ENCODE results near the gene RPP21. TPM values are rescaled to one million over a fixed set of nuclear protein-coding genes. Genes with fewer than 3 reads are reported as not detected.

RPP21 gene
- total and polyA plus RNA-seq, 2 donors (not counting 1 experiment from before 2014, with no cell fraction given), result 48.1 to 114 TPM

DNA sequence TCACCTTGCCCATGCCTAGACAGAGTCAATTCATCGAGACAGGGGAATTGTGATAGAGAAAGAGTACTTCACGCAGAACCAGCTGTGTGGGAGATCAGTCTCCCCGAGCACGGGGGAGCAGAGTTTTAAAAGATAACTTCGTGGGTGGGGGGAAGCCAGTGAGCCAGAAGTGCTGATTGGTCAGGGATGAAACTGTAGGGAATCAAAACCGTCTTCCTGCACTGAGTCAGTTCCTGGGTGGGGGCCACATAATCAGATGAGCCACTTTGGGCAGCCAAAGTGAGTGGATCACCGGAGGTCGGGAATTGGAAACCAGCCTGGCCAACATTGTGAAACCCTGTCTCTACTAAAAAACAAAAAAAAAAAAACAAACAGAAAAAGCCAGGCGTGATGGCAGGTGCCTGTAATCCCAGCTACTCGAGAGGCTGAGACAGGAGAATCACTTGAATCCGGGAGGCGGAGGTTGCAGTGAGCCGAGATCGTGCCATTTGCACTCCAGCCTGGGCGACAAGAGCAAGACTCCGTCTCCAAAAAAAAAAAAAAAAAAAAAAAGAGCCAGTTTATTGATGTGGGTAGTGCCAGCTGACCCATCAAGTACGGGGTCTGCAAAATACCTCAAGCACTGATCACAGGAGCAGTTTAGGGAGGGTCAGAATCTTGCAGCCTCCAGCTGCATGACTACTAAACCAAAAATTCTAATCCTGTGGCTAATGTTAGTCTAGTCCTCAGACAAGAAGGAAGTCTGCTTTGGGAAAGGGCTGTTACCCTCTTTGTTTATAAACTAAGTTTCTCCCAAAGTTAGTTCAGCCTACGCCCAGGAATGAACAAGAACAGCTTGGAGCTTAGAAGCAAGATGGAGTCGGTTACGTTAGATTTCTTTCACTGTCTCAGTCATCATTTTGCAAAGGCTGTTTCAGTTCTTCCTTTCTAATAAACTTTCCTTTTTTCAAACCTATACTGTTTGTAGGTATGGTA, 22.1 kb upstream of the RPP21 start:
- no peaks in the 10 kb centered on the region for H3K9me3 Mint-ChIP-seq (ENCODE audit: insufficient read depth)
- no peak overlapping the region for H3K27ac Mint-ChIP-seq
- Histone ChIP-seq H3K4me2 (replicated peaks; ENCODE audit: low read depth, low read length, poor library complexity, severe bottlenecking) (no peak overlapping the region), H3K4me3 (ENCODE audit: control extremely low read depth in 1 of 5, extremely low read depth in 1 of 5, insufficient read depth in 1 of 5, low read depth in 2 of 5, low read length in 4 of 5) (no peak overlapping the region), H2AFZ (ENCODE audit: insufficient read depth, low read depth, low read length, poor library complexity, severe bottlenecking) (no peak overlapping the region), H3K79me2 (ENCODE audit: control insufficient read depth, insufficient read depth, low read length) (peaks cover 88% of the 10 kb centered on the region), H4K20me1 (ENCODE audit: control insufficient read depth, insufficient read depth, low read length, poor library complexity, severe bottlenecking) (peaks cover 59% of the 10 kb centered on the region), H3K4me1 (ENCODE audit: control insufficient read depth in 2 of 2, insufficient read depth in 2 of 2, low read length in 2 of 2) (peaks cover 31 to 36% of the 10 kb centered on the region in 2 donors), H3K27ac (ENCODE audit: low read length in 2 of 2) (no peak overlapping the region), H3K9me3 (ENCODE audit: control extremely low read depth in 1 of 3, control insufficient read depth in 2 of 3, insufficient read depth in 1 of 3, low read length in 2 of 3) (no peaks in the 10 kb centered on the region), H3K27me3 (replicated peaks in 1 of 4; ENCODE audit: control extremely low read depth in 1 of 4, control insufficient read depth in 3 of 4, insufficient read depth in 4 of 4, low read length in 3 of 4) (no peaks in the 10 kb centered on the region), H3K36me3 (replicated peaks in 1 of 2; ENCODE audit: control extremely low read depth in 1 of 2, control insufficient read depth in 1 of 2, extremely low read depth in 1 of 2, insufficient read depth in 2 of 2, low read length in 1 of 2) (no peaks in the 10 kb centered on the region), H3K9ac (ENCODE audit: low read length) (no peak overlapping the region)
- ChIA-PET POLR2A (no interaction called here), CTCF (no interaction called here)
- H3K27me3 Mint-ChIP-seq, result no peaks in the 10 kb centered on the region
- TF ChIP-seq, protein P1, sequence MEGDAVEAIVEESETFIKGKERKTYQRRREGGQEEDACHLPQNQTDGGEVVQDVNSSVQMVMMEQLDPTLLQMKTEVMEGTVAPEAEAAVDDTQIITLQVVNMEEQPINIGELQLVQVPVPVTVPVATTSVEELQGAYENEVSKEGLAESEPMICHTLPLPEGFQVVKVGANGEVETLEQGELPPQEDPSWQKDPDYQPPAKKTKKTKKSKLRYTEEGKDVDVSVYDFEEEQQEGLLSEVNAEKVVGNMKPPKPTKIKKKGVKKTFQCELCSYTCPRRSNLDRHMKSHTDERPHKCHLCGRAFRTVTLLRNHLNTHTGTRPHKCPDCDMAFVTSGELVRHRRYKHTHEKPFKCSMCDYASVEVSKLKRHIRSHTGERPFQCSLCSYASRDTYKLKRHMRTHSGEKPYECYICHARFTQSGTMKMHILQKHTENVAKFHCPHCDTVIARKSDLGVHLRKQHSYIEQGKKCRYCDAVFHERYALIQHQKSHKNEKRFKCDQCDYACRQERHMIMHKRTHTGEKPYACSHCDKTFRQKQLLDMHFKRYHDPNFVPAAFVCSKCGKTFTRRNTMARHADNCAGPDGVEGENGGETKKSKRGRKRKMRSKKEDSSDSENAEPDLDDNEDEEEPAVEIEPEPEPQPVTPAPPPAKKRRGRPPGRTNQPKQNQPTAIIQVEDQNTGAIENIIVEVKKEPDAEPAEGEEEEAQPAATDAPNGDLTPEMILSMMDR (IDR thresholded peaks at IDR 0.05), result no peak
- no peak for TF ChIP-seq EZH2 (IDR thresholded peaks at IDR 0.05; ENCODE audit: borderline replicate concordance, insufficient read depth, low read depth, low read length, poor library complexity, severe bottlenecking)
- 80% methylated on average over 13 of the region's 20 CpGs for WGBS (ENCODE audit: insufficient coverage)
- ATAC-seq (ENCODE audit: low read depth) (no peak), DNase-seq (no peak)
- intact Hi-C loops (cut with micrococcal nuclease), result loop anchor here (10.0 kb wide), 1 partner anchor 218 kb away; no protein-coding TSS in a partner anchor
- H3K4me1 Mint-ChIP-seq, result peaks cover 72% of the 10 kb centered on the region
- no peak overlapping the region for H3K4me3 Mint-ChIP-seq

- ChIA-PET POLR2A (no interaction called here), CTCF (no interaction called here)
- H2AFZ ChIP-seq (ENCODE audit: insufficient read depth, low read depth, low read length, poor library complexity, severe bottlenecking), result no peak overlapping the region
- intact Hi-C loops (cut with micrococcal nuclease), result loop anchor here (10.0 kb wide), 1 partner anchor 219 kb away; no protein-coding TSS in a partner anchor
- ATAC-seq (ENCODE audit: low read depth), result no peak
- H3K27ac Mint-ChIP-seq, result no peak overlapping the region
- H3K4me3 Mint-ChIP-seq, result no peak overlapping the region
- no peak for DNase-seq
- H3K27me3 ChIP-seq (replicated peaks in 1 of 4; ENCODE audit: control extremely low read depth in 1 of 4, control insufficient read depth in 3 of 4, insufficient read depth in 4 of 4, low read length in 3 of 4), result no peaks in the 10 kb centered on the region
- H3K4me2 ChIP-seq (replicated peaks; ENCODE audit: low read depth, low read length, poor library complexity, severe bottlenecking), result no peak overlapping the region
- peaks cover 69% of the 10 kb centered on the region for H3K4me1 Mint-ChIP-seq
- no peak overlapping the region for H3K4me3 ChIP-seq (ENCODE audit: control extremely low read depth in 1 of 5, extremely low read depth in 1 of 5, insufficient read depth in 1 of 5, low read depth in 2 of 5, low read length in 4 of 5)
- peaks cover 32 to 39% of the 10 kb centered on the region in 2 donors for H3K4me1 ChIP-seq (ENCODE audit: control insufficient read depth in 2 of 2, insufficient read depth in 2 of 2, low read length in 2 of 2)
- no peaks in the 10 kb centered on the region for H3K9me3 ChIP-seq (ENCODE audit: control extremely low read depth in 1 of 3, control insufficient read depth in 2 of 3, insufficient read depth in 1 of 3, low read length in 2 of 3)
- H3K27me3 Mint-ChIP-seq, result no peaks in the 10 kb centered on the region
- H3K9ac ChIP-seq (ENCODE audit: low read length), result no peak overlapping the region
- no peak for TF ChIP-seq EZH2 (IDR thresholded peaks at IDR 0.05; ENCODE audit: borderline replicate concordance, insufficient read depth, low read depth, low read length, poor library complexity, severe bottlenecking)
- TF ChIP-seq, protein P1 (IDR thresholded peaks at IDR 0.05), result no peak
- H3K27ac ChIP-seq (ENCODE audit: low read length in 2 of 2), result no peak overlapping the region
- no peaks in the 10 kb centered on the region for H3K9me3 Mint-ChIP-seq (ENCODE audit: insufficient read depth)
- WGBS (ENCODE audit: insufficient coverage), result no CpG with 5 or more reads among the region's 1 CpG
- H3K36me3 ChIP-seq (replicated peaks in 1 of 2; ENCODE audit: control extremely low read depth in 1 of 2, control insufficient read depth in 1 of 2, extremely low read depth in 1 of 2, insufficient read depth in 2 of 2, low read length in 1 of 2), result no peaks in the 10 kb centered on the region
- peaks cover 49% of the 10 kb centered on the region for H4K20me1 ChIP-seq (ENCODE audit: control insufficient read depth, insufficient read depth, low read length, poor library complexity, severe bottlenecking)
- peaks cover 82% of the 10 kb centered on the region for H3K79me2 ChIP-seq (ENCODE audit: control insufficient read depth, insufficient read depth, low read length)
These were observed 21.1 kb upstream of the RPP21 start for GRCh38 chr6:30323806-30324205.
